ENCODE results near the gene NPR3.

The NPR3 gene

DNA sequence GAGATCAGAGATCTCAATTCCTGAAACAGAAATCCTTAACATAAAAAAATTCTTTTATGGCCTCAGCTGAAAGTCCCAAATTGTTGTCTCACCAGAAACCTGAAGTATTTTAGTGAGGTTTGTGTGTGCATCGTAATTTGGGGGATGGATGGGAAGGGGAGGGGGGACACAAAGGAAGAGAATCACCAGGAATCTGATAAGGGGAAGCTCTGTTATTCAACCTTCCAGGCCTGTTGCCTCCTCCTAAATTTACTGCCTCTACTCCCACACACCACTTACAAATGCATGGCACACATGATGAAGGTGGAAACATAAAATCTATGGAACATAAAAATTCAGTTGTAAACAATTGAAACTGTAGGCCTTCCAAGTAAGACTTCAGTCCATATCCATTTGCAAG lies 97.7 kb downstream of the NPR3 start:
- H3K9me3 ChIP-seq: no peaks in the 10 kb centered on the region
- no peak overlapping the region for H3K27ac ChIP-seq
- H3K36me3 ChIP-seq: no peaks in the 10 kb centered on the region
- no peak overlapping the region for H3K4me3 ChIP-seq (ENCODE audit: low read depth in 1 of 2, low read length in 1 of 2)
- no peaks in the 10 kb centered on the region for H3K27me3 ChIP-seq
- no peaks in the 10 kb centered on the region for H3K4me1 ChIP-seq (ENCODE audit: control insufficient read depth in 1 of 2, insufficient read depth in 1 of 2, low read depth in 1 of 2, low read length in 1 of 2)
- TF ChIP-seq, protein P1, sequence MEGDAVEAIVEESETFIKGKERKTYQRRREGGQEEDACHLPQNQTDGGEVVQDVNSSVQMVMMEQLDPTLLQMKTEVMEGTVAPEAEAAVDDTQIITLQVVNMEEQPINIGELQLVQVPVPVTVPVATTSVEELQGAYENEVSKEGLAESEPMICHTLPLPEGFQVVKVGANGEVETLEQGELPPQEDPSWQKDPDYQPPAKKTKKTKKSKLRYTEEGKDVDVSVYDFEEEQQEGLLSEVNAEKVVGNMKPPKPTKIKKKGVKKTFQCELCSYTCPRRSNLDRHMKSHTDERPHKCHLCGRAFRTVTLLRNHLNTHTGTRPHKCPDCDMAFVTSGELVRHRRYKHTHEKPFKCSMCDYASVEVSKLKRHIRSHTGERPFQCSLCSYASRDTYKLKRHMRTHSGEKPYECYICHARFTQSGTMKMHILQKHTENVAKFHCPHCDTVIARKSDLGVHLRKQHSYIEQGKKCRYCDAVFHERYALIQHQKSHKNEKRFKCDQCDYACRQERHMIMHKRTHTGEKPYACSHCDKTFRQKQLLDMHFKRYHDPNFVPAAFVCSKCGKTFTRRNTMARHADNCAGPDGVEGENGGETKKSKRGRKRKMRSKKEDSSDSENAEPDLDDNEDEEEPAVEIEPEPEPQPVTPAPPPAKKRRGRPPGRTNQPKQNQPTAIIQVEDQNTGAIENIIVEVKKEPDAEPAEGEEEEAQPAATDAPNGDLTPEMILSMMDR (IDR thresholded peaks at IDR 0.05): no peak

DNA sequence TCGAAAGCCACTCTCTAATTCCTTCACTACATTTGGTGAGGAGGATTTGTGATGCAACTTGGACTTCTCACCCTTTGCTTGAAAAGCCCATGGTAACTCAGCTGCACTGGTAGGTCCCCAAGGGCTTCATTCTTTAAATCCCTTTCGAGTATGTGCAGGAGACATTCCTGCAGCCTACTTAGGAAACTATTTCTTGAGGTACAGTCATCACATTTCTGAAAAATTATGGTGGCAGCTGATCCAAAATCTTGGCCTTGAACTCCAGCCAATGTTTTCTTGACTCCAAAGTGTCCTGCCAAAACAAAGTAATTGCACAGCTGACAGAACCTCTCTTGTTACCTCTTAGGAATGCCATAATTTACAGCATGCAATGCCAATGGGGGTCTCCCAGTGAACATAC lies 99.7 kb downstream of the NPR3 start:
- TF ChIP-seq, protein P1 (IDR thresholded peaks at IDR 0.05): no peak
- no peak overlapping the region for H3K27ac ChIP-seq
- no peak overlapping the region for H3K4me3 ChIP-seq (ENCODE audit: low read depth in 1 of 2, low read length in 1 of 2)
- H3K27me3 ChIP-seq: no peaks in the 10 kb centered on the region
- H3K4me1 ChIP-seq (ENCODE audit: control insufficient read depth in 1 of 2, insufficient read depth in 1 of 2, low read depth in 1 of 2, low read length in 1 of 2): no peaks in the 10 kb centered on the region
- H3K9me3 ChIP-seq: no peaks in the 10 kb centered on the region
- no peaks in the 10 kb centered on the region for H3K36me3 ChIP-seq

DNA sequence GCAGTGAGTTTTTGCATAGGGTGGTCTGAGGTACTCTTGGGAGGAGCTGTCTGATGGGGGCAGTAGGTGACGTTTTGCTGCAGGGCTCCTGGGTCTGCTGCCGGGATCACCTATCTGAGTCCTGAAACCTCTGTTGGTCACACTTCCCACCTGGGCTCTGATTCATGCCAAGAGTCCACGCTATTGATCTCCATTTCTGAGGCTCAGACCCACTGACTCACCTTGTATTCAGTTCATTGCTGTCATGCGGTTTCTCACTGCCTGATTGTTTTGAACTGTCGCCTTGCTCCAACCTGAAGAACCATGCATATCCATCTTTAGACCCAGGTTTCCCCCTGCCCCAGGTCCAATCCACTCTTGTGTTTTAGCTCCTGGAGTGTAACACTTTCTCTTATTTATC lies 101.3 kb downstream of the NPR3 start:
- Histone ChIP-seq H3K27me3 (no peaks in the 10 kb centered on the region), H3K27ac (no peak overlapping the region), H3K4me3 (ENCODE audit: low read depth in 1 of 2, low read length in 1 of 2) (no peak overlapping the region), H3K4me1 (ENCODE audit: control insufficient read depth in 1 of 2, insufficient read depth in 1 of 2, low read depth in 1 of 2, low read length in 1 of 2) (no peaks in the 10 kb centered on the region), H3K36me3 (no peaks in the 10 kb centered on the region), H3K9me3 (no peaks in the 10 kb centered on the region)
- TF ChIP-seq, protein P1 (IDR thresholded peaks at IDR 0.05): no peak

GRCh38 chr5:32814141-32814540 lies 103.0 kb downstream of the NPR3 start:
- TF ChIP-seq, protein P1 (IDR thresholded peaks at IDR 0.05): no peak
- no peaks in the 10 kb centered on the region for H3K4me1 ChIP-seq (ENCODE audit: control insufficient read depth in 1 of 2, insufficient read depth in 1 of 2, low read depth in 1 of 2, low read length in 1 of 2)
- no peaks in the 10 kb centered on the region for H3K36me3 ChIP-seq
- no peak overlapping the region for H3K4me3 ChIP-seq (ENCODE audit: low read depth in 1 of 2, low read length in 1 of 2)
- H3K9me3 ChIP-seq: no peaks in the 10 kb centered on the region
- H3K27ac ChIP-seq: no peak overlapping the region
- H3K27me3 ChIP-seq: no peaks in the 10 kb centered on the region

- Histone ChIP-seq H3K27me3 (no peaks in the 10 kb centered on the region), H3K27ac (no peak overlapping the region), H3K36me3 (no peaks in the 10 kb centered on the region), H3K9me3 (no peaks in the 10 kb centered on the region), H3K4me3 (ENCODE audit: low read depth in 1 of 2, low read length in 1 of 2) (no peak overlapping the region), H3K4me1 (ENCODE audit: control insufficient read depth in 1 of 2, insufficient read depth in 1 of 2, low read depth in 1 of 2, low read length in 1 of 2) (no peaks in the 10 kb centered on the region)
- TF ChIP-seq, protein P1 (IDR thresholded peaks at IDR 0.05): no peak
Measured at GRCh38 chr5:32814620-32815019, 103.5 kb downstream of the NPR3 start.

- TF ChIP-seq, protein P1 (IDR thresholded peaks at IDR 0.05): no peak
- Histone ChIP-seq H3K9me3 (no peaks in the 10 kb centered on the region), H3K4me3 (ENCODE audit: low read depth in 1 of 2, low read length in 1 of 2) (no peak overlapping the region), H3K27ac (no peak overlapping the region), H3K36me3 (no peaks in the 10 kb centered on the region), H3K27me3 (no peaks in the 10 kb centered on the region), H3K4me1 (ENCODE audit: control insufficient read depth in 1 of 2, insufficient read depth in 1 of 2, low read depth in 1 of 2, low read length in 1 of 2) (no peaks in the 10 kb centered on the region)
Measured at GRCh38 chr5:32827981-32828380, 116.9 kb downstream of the NPR3 start.
